Epithelial cell of esophagus (primary cell): ENCODE data around the gene FHIP1B.
"Not testable (repeated sequence)": the region's sequence is repeated elsewhere in the genome, so short reads cannot be mapped to it uniquely, and the experiment has no call there.

Experiments
- DNase-seq: peaks from one replicate; pipeline ENCODE4 v3.0.0; 2010; ENCODE audit warnings: low read depth
- H3K4me3 ChIP-seq: 2 replicates; pipeline ENCODE4 v1.5.1; 2011; ENCODE audit warnings: mild to moderate bottlenecking, low read length, control low read depth
- CTCF ChIP-seq: IDR thresholded peaks from 2 replicates; pipeline ENCODE4 v1.5.1; 2011; ENCODE audit warnings: low read depth, mild to moderate bottlenecking, low read length, control low read depth, inconsistent platforms; ENCODE audit not compliant: insufficient read depth; ENCODE audit errors: missing control alignments

The FHIP1B gene

GRCh38 chr11:6234387-6235107 lies at the start of gene FHIP1B:
Gene FHIP1B (minus strand): TSS chr11:6234636. CDS start chr11:6224516, 10,120 bp downstream.
- peak; percentile 100 for DNase-seq
- TF ChIP-seq CTCF, result no peak
- peak within 1 kb of the TSS; percentile 97 for H3K4me3 ChIP-seq

- TF ChIP-seq CTCF, result no peak
- no peak for DNase-seq
- H3K4me3 ChIP-seq, result no peak overlapping the region
These were observed 49.1 kb upstream of the FHIP1B start for GRCh38 chr11:6283453-6284023.

GRCh38 chr11:6280809-6281208 lies 46.4 kb upstream of the FHIP1B start:
- not testable (repeated sequence) for DNase-seq, H3K4me3 ChIP-seq

- no peak for TF ChIP-seq CTCF
- no peak overlapping the region for H3K4me3 ChIP-seq
- DNase-seq, result no peak
These were observed 38.8 kb upstream of the FHIP1B start for GRCh38 chr11:6273188-6273587.

- no peak for DNase-seq
- no peak overlapping the region for H3K4me3 ChIP-seq
- no peak for TF ChIP-seq CTCF
These were observed 37.2 kb upstream of the FHIP1B start for GRCh38 chr11:6271598-6271997.

GRCh38 chr11:6270584-6271246 lies 36.3 kb upstream of the FHIP1B start:
- no peak for TF ChIP-seq CTCF
- no peak overlapping the region for H3K4me3 ChIP-seq
- DNase-seq, result no peak

GRCh38 chr11:6269994-6270393 lies 35.6 kb upstream of the FHIP1B start:
- H3K4me3 ChIP-seq, result no peak overlapping the region
- no peak for DNase-seq
- TF ChIP-seq CTCF, result no peak
